H9 (cell line): ENCODE results near the gene IQCM. TPM values are rescaled to one million over a fixed set of nuclear protein-coding genes. Genes with fewer than 3 reads are reported as not detected.

ENCODE experiments used
- DNase-seq: peaks from one replicate; pipeline ENCODE4 v3.0.0-alpha.2; 2017
- H2AFZ ChIP-seq: one replicate; pipeline ENCODE4 v1.6.1; 2013; ENCODE audit warnings: mild to moderate bottlenecking, low read length, control low read depth, moderate library complexity
- H2AK5ac ChIP-seq: 2 replicates; pipeline ENCODE4 v1.6.1; 2013; ENCODE audit warnings: low read length, control low read depth, mixed read lengths; ENCODE audit not compliant: insufficient read length
- H2BK120ac ChIP-seq: one replicate; pipeline ENCODE4 v1.6.1; 2013; ENCODE audit warnings: low read depth, mild to moderate bottlenecking, low read length, control low read depth, inconsistent platforms; ENCODE audit not compliant: poor library complexity, severe bottlenecking
- H2BK12ac ChIP-seq: 2 replicates; pipeline ENCODE4 v1.6.1; 2013; ENCODE audit warnings: low read length, control low read depth, mixed read lengths, low read depth; ENCODE audit not compliant: insufficient read length
- H2BK15ac ChIP-seq: 2 replicates; pipeline ENCODE4 v1.6.1; 2013; ENCODE audit warnings: low read depth, low read length, control low read depth
- H2BK20ac ChIP-seq: one replicate; pipeline ENCODE4 v1.6.1; 2013; ENCODE audit warnings: low read depth, mild to moderate bottlenecking, low read length, control low read depth, inconsistent platforms; ENCODE audit not compliant: poor library complexity, severe bottlenecking
- H2BK5ac ChIP-seq: 2 replicates; pipeline ENCODE4 v1.6.1; 2013; ENCODE audit warnings: low read length, control low read depth, mixed read lengths; ENCODE audit not compliant: insufficient read length
- H3K14ac ChIP-seq: 2 replicates; pipeline ENCODE4 v1.6.1; 2013; ENCODE audit warnings: low read length, control low read depth; ENCODE audit not compliant: insufficient read depth
- H3K18ac ChIP-seq: 2 replicates; pipeline ENCODE4 v1.6.1; 2013; ENCODE audit warnings: low read depth, mild to moderate bottlenecking, mixed read lengths, low read length, control low read depth; ENCODE audit not compliant: insufficient read length
- H3K23ac ChIP-seq: 2 replicates; pipeline ENCODE4 v1.6.1; 2013; ENCODE audit warnings: low read length, control low read depth, mixed read lengths, low read depth; ENCODE audit not compliant: insufficient read length
- H3K23me2 ChIP-seq: 2 replicates; pipeline ENCODE4 v1.6.1; 2013; ENCODE audit warnings: low read depth, mild to moderate bottlenecking, mixed read lengths, low read length, control low read depth; ENCODE audit not compliant: insufficient read length, poor library complexity, severe bottlenecking
- H3K27ac ChIP-seq: 2 replicates; pipeline ENCODE4 v1.5.1; 2013; ENCODE audit warnings: low read length, control low read depth, mixed read lengths, low read depth; ENCODE audit not compliant: insufficient read length
- H3K27me3 ChIP-seq: 2 replicates; pipeline ENCODE4 v1.6.1; 2013; ENCODE audit warnings: low read length, control low read depth, inconsistent platforms; ENCODE audit not compliant: insufficient read depth
- H3K4ac ChIP-seq: 2 replicates; pipeline ENCODE4 v1.6.1; 2013; ENCODE audit warnings: low read depth, mild to moderate bottlenecking, control low read depth, inconsistent platforms, low read length, moderate library complexity
- H3K4me1 ChIP-seq: 2 replicates; pipeline ENCODE4 v1.6.1; 2013; ENCODE audit warnings: low read length, control low read depth, inconsistent platforms; ENCODE audit not compliant: insufficient read depth
- H3K4me2 ChIP-seq: 2 replicates; pipeline ENCODE4 v1.6.1; 2013; ENCODE audit warnings: low read length, control low read depth, mixed read lengths; ENCODE audit not compliant: insufficient read length, insufficient read depth
- H3K56ac ChIP-seq: 2 replicates; pipeline ENCODE4 v1.6.1; 2013; ENCODE audit warnings: low read depth, mild to moderate bottlenecking, mixed read lengths, low read length, control low read depth; ENCODE audit not compliant: insufficient read length
- H3K79me1 ChIP-seq: 2 replicates; pipeline ENCODE4 v1.6.1; 2013; ENCODE audit warnings: low read depth, mild to moderate bottlenecking, moderate library complexity, low read length, control low read depth, inconsistent platforms; ENCODE audit not compliant: insufficient read depth, poor library complexity, severe bottlenecking
- H3K79me2 ChIP-seq: 2 replicates; pipeline ENCODE4 v1.6.1; 2013; ENCODE audit warnings: low read length, control low read depth, inconsistent platforms; ENCODE audit not compliant: insufficient read depth
- H3K9ac ChIP-seq: 2 replicates; pipeline ENCODE4 v1.6.1; 2013; ENCODE audit warnings: low read length, control low read depth, mixed read lengths; ENCODE audit not compliant: insufficient read length; ENCODE audit errors: extremely low read depth
- H3K9me3 ChIP-seq: one replicate; pipeline ENCODE4 v1.6.1; 2013; ENCODE audit warnings: low read depth, low read length, inconsistent platforms; ENCODE audit not compliant: control insufficient read depth
- H3T11ph ChIP-seq: one replicate; pipeline ENCODE4 v1.6.1; 2013; ENCODE audit warnings: mild to moderate bottlenecking, low read length, control low read depth, inconsistent platforms
- H4K20me1 ChIP-seq: one replicate; pipeline ENCODE4 v1.6.1; 2013; ENCODE audit not compliant: control insufficient read depth, insufficient read length, insufficient read depth
- H4K5ac ChIP-seq: 2 replicates; pipeline ENCODE4 v1.6.1; 2013; ENCODE audit warnings: low read depth, mild to moderate bottlenecking, mixed read lengths, low read length, control low read depth; ENCODE audit not compliant: insufficient read length
- H4K8ac ChIP-seq: replicated peaks from 2 replicates; pipeline ENCODE4 v1.6.1; 2013; ENCODE audit warnings: low read length, control low read depth, mixed read lengths, low read depth; ENCODE audit not compliant: insufficient read length
- H4K91ac ChIP-seq: 2 replicates; pipeline ENCODE4 v1.6.1; 2013; ENCODE audit warnings: low read depth, mild to moderate bottlenecking, moderate library complexity, mixed read lengths, low read length, control low read depth; ENCODE audit not compliant: insufficient read length
- H3K27ac Mint-ChIP-seq, 3 experiments: 2 replicates in 2 of 3; 3 replicates in 1 of 3; pipeline ENCODE4 v1.8.0; 2020 to 2021; ENCODE audit warnings: mixed read lengths in 3 of 3, mild to moderate bottlenecking in 1 of 3, moderate library complexity in 1 of 3
- H3K27me3 Mint-ChIP-seq: 2 replicates; pipeline ENCODE4 v1.8.0; 2021; ENCODE audit warnings: low read depth, mild to moderate bottlenecking, moderate library complexity, mixed read lengths
- H3K36me3 Mint-ChIP-seq, 3 experiments: 2 replicates in 2 of 3; 3 replicates in 1 of 3; pipeline ENCODE4 v1.8.0; 2020 to 2021; ENCODE audit warnings: low read depth in 3 of 3, mixed read lengths in 3 of 3; ENCODE audit not compliant: insufficient read depth in 1 of 3
- H3K4me1 Mint-ChIP-seq, 2 experiments: 2 replicates each; pipeline ENCODE4 v1.8.0; 2020; ENCODE audit warnings: mixed read lengths in 2 of 2
- H3K4me3 Mint-ChIP-seq, 2 experiments: 2 replicates in 1 of 2; 3 replicates in 1 of 2; pipeline ENCODE4 v1.8.0; 2020 to 2021; ENCODE audit warnings: mild to moderate bottlenecking in 2 of 2, mixed read lengths in 2 of 2, moderate library complexity in 1 of 2
- H3K9me3 Mint-ChIP-seq, 2 experiments: 2 replicates in 1 of 2; 3 replicates in 1 of 2; pipeline ENCODE4 v1.8.0; 2020; ENCODE audit warnings: mild to moderate bottlenecking in 2 of 2, mixed read lengths in 2 of 2, moderate library complexity in 1 of 2
- CTCF ChIP-seq: fragments of 200-600 bp; sonication (generic); conservative IDR thresholded peaks from 3 replicates; pipeline ENCODE4 v1.8.0; 2021; ENCODE audit warnings: antibody characterized with exemption, mild to moderate bottlenecking
- WGBS: extraction: QIAGEN DNeasy Blood & Tissue Kit; methylation state at CpG from one replicate; pipeline ENCODE4 v1.1.7; 2013; ENCODE audit warnings: missing lambda C conversion rate, low lambda C conversion rate, mixed read lengths; ENCODE audit not compliant: insufficient read length; ENCODE audit errors: extremely low coverage; 5-methylcytosine and 5-hydroxymethylcytosine counted together
- total RNA-seq: library from RNA; stranded (reverse); gene quantifications from 2 replicates; pipeline ENCODE4 v1.2.1, GENCODE V29; 2021

Gene IQCM
- total RNA-seq, 1 experiment from 2014 or later: 0.15 TPM

- H3K9me3 Mint-ChIP-seq: peaks cover 0 to 2% of the 10 kb centered on the region in 2 experiments; a peak in 2 of 5 replicates
- H4K20me1 ChIP-seq: no peaks in the 10 kb centered on the region
- H2BK5ac ChIP-seq: no peak overlapping the region
- no peak overlapping the region for H3K9ac ChIP-seq
- DNase-seq: no peak
- no peak overlapping the region for H3K23ac ChIP-seq
- no peak overlapping the region for H2AK5ac ChIP-seq
- no peak overlapping the region for H3K14ac ChIP-seq
- H3K36me3 Mint-ChIP-seq: no peaks in the 10 kb centered on the region
- no peak overlapping the region for H3K27ac ChIP-seq
- H3K4me1 ChIP-seq: no peaks in the 10 kb centered on the region
- H4K5ac ChIP-seq: no peak overlapping the region
- no peaks in the 10 kb centered on the region for H3K27me3 Mint-ChIP-seq
- no peak overlapping the region for H3K27ac Mint-ChIP-seq
- H4K8ac ChIP-seq: no peak overlapping the region
- no peak overlapping the region for H3K56ac ChIP-seq
- no peak overlapping the region for H4K91ac ChIP-seq
- no peak overlapping the region for H2BK120ac ChIP-seq
- H3K23me2 ChIP-seq: no peaks in the 10 kb centered on the region
- H3K18ac ChIP-seq: no peak overlapping the region
- no peaks in the 10 kb centered on the region for H3K9me3 ChIP-seq
- H3K79me1 ChIP-seq: no peaks in the 10 kb centered on the region
- H3K4me3 Mint-ChIP-seq: no peak overlapping the region
- no CpG with 5 or more reads among the region's 3 CpGs for WGBS
- no peak overlapping the region for H3K4ac ChIP-seq
- H3K27me3 ChIP-seq: no peaks in the 10 kb centered on the region
- no peak overlapping the region for H2BK20ac ChIP-seq
- H3K4me2 ChIP-seq: no peak overlapping the region
- H2BK12ac ChIP-seq: no peak overlapping the region
- no peak overlapping the region for H3T11ph ChIP-seq
- no peaks in the 10 kb centered on the region for H3K4me1 Mint-ChIP-seq
- H2BK15ac ChIP-seq: no peak overlapping the region
- no peak overlapping the region for H2AFZ ChIP-seq
- no peak for TF ChIP-seq CTCF
- H3K79me2 ChIP-seq: no peaks in the 10 kb centered on the region
Measured at GRCh38 chr4:149676076-149676475, 139.6 kb downstream of the IQCM start.
